NCI-H82 treated with DMSO at 0.1 percent for 48 hours (cell line): ENCODE data around the gene PLD1.

Experiments
- DNase-seq: peaks from one replicate; lab custom pipeline; 2025; ENCODE audit not compliant: unreplicated experiment; lab: John Stamatoyannopoulos, UW

Gene PLD1

DNA sequence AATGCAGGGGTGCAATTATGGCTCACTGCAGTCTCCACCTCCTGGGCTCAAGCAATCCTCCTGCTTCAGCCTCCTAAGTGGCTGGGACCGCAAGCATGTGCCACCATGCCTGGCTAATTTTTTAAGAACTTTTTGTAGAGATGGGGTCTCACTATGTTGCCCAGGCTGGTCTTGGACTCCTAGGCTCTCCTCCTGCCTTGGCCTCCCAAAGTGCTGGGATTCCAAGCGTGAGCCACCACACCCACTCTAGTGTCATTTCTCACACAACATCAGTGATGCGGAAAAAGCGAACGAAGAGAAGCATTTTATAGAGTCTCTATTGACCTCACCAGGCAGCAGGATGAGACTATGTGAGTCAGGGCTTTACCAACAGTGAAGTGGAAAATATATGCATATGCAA lies 137.7 kb downstream of the PLD1 start:
- DNase-seq, result no peak

DNA sequence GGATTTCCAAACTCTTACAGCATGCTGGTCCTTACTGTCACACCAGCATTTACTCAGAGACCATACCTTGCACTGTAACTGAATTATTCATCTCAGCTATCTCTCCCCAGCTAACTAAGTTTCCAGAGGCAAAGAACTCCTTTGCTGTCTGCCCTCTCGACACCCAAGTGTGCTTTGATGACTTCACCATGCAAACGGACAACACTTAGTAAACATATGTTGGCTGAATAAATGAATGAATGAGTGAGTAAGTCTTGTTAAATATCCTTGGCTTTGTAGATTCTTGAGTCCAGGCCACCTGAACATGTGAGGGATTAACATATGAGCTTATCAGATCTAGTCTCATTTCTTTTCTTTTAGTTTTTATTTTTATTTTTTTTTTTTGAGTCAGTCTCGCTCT lies 138.2 kb downstream of the PLD1 start:
- DNase-seq, result no peak

DNA sequence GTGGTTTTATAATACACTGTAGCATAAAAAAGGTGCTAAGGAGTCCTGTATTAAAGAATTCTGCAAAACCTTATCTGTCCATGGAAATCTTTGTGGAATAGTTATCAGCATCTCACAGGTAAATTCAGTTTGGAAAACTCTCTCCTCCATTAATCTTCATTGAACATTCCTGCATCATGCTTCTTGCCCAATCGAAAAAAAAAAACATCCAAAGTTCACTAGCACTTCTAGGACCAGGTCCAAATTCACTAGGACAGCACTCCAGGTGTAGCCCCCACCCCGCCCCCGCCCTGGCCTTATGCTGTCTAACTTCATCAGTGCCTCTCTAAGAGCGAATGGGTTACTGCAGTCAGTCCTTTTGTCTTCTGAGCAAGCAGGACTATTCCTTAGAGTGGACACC lies 138.6 kb downstream of the PLD1 start:
- no peak for DNase-seq

DNA sequence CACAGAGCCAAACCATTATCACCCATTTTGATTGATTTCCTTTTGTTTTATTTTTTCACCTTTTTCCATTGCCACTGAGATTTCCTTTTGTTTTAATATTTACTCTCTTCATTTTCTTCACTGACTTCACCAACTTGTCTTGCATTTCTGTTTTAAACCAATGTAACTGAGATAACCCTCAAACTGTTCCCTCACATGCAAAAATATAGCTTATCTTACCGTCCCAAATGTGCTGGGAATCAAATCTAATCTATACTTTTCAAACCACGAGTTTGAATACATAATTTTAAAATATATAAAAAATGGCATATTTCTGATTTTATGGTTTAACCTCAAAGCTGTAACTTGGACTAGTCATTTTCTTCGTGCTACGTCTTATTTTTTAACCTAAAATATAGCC lies 143.8 kb downstream of the PLD1 start:
- no peak for DNase-seq

DNA sequence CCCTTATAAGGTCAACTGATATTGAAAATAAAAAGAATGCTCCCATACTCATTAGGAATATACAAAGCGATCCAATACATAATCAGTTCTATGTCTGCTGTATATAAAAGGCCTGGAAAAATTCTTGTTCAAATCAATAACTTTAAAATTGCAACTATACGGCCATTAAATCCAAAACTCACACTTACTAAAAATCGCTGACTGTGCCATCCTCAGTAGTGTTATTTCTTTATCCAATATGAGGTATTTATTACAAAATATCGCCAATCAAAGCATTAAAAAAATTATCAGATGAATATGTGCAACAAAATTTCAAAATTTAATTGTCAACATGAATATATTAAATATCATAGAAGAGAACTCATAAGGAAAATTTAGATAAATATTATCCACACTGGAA lies 146.5 kb downstream of the PLD1 start:
- DNase-seq, result no peak

DNA sequence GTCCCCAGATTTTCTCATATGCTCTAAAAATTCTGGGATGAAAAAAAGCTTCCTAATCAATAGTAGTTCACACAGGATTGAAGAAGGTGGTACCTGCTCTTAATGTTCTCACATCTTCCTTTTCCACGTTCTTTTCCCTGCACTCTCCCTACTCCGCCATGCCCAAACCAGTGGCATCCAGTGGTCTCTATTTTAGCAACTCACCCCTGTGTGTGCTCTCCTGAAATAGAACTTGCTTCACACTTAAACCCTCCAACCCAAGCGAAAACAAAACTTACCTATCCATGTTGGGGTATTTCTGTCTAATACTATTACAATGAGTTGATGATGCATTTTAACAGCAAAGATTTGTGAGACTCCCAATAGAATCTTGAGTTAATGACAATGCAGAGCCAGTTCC lies 148.8 kb downstream of the PLD1 start:
- DNase-seq, result no peak

DNA sequence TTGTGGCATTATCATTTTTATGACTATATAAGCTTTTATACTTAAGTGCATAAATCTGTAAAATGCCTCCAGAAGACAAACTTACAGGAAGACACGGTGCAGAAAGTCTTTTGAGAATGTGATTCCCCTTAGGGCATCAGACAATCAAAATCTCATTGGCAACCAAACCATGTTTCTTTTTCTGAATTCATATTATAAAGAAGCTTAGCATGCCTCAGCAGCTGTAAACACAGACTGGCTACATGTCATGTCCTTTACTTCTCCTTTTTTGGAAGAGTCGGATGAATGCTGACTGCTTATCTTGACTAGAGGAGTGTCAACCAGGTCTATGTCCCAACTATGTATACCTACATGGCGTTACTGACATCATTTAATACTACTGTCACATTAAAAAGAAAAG lies 150.1 kb downstream of the PLD1 start:
- no peak for DNase-seq

DNA sequence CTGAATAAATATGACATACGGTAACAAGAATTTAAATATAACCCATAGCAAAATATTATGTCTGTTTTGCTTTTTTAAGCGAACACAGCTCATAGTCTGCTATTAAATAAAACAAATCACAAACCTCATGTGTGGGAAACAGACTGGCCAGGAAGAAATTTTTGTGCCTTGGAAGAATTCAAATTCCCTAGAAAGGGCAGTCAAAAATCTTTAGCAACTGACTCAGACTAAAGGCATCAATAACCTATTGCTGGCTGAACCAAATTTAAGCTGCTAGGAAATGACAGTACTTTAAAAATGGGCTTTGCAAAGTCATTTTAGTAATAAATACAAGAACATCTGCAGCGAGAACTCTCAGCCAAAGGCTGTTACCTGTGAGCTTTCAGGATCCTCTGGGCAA lies 151.4 kb downstream of the PLD1 start:
- no peak for DNase-seq

DNA sequence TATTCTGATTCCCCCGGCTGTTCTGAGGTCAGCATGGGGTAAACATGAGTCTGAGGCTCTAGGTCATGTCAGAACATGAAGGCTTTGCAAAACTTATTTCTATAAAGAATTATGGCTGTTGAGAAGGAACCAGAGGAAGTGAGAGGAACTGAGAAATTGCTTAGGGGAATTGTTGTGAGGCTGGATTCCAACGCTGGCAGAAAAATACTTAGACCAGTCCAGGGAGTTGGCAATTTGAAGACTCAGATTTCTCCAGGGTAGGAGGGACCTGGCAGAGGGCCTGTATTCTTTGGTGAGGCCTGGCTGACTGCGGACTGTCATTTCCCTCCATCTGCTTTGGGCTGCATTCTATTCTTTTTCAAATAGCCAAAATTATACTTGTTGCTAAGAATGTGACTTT lies 155.5 kb downstream of the PLD1 start:
- no peak for DNase-seq

DNA sequence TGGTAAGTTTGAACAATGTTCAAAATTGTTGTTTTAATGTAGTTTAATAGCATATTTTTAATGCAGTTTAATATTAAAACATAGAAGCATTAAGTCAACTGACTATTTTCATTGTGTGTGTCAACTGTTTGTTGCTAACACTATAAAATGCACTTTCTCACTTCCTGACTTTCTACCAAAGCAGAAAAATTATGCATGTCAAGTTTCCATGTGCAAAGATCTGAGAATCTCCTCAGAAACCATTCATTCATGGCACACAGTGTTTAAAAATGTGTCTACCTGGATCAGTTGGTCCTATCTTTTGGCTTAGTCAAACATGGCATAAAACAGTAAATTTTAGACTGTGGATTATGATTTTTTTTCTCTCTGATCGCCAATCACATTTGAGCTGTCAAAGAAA lies 156.0 kb downstream of the PLD1 start:
- DNase-seq, result no peak

DNA sequence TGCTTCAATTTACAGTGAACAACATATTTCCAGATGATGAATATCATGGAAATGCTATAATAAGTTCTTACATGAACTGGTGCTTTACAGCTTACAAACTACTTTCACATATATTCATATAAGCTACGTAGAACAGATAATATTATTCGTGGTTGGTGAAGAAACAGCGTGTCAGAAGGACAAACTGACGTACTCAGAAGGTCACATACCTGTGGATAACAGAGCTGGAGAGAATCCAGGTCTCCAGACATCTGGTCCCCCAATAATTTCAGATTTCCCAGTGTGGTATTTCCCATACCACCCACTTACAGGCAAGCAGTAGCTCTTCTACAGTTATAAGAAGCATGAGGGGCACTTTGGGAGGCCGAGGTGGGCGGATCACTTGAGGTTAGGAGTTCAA lies 156.6 kb downstream of the PLD1 start:
- no peak for DNase-seq

DNA sequence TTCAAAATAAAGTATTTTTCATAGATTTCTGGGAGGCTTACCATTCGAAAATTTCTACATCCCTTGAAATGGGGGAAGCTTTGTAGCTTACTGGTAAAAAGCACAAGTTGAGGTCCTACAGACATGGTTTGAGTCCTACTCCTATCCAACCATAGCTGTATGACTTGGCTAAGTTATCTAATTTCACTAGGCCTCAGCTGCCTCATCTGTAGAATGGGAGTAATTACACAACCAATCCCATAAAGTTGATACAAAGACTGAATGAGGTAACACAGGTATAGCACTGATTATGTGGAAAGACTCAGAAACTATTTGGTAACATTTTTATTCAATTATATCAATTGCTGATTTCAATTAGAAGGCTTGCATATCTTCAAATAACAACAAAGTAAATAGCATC lies 157.4 kb downstream of the PLD1 start:
- no peak for DNase-seq

DNA sequence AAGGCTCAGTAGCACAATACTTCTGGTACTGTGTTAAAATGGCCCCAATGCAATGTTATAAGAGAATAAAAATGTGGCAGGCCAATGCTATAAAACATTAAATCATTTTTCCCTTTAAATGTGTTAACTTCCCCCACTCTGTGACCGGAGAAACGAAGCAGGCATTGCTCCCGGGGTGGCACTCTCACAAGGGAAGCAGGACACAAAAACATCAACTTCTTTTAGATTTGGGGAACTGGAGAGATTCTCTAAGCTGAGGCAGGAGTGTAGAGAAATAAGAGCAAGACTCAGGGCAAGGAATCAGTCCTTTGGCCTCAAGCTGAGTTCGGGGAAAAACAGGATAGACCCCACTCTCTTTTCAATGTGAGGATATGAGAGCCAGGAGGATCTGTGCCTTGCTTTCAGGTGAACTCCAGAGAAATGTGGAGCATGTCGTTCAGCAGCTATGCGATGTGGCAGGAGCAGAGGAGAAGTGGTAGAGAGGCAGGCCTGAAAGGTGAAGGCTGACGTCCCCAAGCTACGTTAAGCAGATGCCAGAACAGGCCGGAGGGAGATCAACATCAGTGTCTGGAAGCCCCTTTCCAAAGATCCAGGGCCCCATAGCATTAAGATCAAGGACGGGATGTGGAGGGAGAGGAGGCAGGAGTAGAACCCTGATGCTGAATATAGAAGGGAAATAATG lies 160.2 kb downstream of the PLD1 start:
- DNase-seq, result no peak

DNA sequence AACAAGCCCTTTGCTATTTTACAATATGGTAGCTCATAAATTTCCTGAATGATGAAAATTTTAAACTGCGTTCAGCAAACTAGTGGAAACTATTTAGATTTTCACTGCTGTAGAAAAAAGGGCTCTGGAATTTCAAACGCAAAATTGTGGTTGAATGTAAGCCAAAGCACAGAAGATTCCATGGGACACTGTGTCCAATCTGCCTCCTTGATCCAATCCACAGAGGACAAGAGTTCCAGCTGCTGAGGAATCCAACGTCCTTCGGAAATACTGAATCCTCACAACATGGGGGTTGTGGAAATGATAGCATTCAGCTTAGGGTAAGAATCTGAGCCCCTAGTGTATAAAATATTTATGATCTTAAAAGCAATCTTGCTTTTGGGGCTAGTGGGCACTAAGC lies 161.0 kb downstream of the PLD1 start:
- no peak for DNase-seq

DNA sequence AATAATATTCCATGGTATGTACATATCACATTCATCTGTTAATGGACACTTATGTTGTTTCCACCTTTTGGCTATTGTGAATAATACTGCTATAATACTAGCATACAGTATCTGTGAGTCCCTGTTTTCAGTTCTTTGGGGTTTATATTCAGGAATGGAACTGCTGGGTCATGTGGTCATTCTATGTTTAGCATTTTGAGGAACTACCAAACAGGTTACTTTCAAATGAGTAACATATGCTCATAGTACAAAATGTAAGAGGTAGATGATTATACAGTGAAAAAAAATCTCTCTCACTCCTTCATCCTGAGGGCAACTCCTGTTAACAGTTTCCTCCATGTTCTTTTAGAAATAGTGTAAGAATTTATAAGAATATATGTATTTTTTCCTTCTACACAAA lies 162.2 kb downstream of the PLD1 start:
- no peak for DNase-seq

DNA sequence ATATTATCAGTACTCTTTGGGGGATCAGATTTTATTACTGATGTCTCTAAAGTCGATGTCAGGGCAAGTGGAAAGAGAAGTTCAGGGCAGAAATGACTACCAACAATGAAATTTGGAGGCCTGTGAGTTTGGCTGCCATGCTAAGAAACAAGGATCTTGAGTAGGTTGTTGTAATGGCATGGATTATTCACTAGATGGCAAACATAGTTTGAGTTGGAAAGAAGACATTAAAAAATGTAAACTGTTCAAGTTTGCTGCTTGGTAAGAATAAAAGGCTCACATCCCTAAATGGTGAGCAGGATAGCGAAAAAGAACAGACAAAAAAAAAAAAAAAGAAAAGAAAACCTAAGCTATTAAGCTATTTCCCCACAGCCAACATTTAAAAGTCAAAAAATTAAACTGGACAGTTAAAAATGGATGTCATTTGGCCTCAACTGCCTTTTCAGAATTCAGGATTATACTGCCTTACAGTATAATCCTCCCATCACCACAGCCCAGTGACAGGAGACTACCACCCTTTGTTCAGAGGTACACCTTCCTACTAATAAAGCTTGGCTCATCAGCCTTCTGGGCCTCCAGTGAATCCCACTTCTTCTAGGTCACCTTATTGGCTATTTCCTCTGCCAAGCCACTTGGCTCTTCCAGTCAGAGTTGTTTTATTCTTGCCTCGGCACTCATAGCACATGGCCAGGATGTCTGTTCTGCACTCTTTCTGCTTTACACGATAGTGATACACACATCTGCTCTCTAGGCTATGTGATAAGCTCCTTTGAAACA lies 163.7 kb downstream of the PLD1 start:
- peak; percentile 11 for DNase-seq

DNA sequence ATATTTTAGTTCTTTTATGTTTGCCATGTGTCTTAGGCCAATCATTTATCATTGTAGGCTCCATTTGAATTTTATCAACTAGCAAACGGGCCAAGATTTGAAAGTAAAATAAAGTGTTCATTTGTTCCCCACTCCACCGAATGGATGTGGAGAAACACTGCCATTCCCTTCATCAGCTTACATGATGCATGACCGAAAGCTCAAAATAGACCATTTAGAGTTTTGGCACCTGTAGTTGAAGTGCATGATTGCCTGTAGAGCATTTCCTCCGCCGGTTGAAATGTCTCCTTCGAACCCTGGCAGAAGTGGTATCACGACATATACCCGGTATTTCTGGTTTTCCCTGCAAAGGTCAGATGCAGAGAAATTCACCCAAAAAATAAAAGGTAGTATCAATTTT lies 165.6 kb downstream of the PLD1 start:
- no peak for DNase-seq

DNA sequence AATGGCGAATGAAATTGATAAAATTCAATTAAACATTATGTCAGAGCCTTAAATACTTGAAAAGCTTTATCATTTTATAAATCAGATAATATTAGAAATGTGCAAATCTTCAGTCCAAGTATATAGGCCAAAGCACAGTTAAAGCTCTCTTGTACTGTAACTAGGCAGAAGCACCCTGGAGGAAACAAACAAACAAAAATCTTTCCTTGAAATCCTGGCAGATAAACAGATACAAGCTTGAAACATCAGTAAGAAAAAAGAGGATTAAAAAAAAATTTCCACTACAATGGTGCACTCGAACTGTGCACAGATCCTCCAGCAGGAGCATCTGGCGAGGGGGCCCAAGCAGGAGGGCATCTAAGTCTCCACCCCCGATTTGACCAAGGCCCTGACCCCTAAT lies 166.6 kb downstream of the PLD1 start:
- DNase-seq, result peak; percentile 38

DNA sequence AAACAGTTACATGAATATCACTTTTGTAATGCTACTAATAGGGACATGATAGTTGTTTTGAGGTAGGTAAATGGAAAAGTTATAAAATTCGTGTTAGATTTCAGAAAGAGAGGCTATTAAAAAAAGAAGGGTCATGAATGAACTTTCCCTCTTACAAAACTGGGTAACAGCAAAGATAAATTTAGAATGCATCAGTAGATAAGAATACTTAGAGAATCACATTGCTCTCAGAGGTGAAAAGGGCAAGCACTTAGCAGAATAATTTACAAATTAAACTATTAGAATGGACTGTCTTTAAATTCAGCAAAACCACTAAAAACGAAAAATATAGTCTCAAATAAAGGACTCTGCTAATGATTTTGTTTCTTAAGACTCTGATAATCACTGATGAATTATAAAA lies 167.2 kb downstream of the PLD1 start:
- no peak for DNase-seq

DNA sequence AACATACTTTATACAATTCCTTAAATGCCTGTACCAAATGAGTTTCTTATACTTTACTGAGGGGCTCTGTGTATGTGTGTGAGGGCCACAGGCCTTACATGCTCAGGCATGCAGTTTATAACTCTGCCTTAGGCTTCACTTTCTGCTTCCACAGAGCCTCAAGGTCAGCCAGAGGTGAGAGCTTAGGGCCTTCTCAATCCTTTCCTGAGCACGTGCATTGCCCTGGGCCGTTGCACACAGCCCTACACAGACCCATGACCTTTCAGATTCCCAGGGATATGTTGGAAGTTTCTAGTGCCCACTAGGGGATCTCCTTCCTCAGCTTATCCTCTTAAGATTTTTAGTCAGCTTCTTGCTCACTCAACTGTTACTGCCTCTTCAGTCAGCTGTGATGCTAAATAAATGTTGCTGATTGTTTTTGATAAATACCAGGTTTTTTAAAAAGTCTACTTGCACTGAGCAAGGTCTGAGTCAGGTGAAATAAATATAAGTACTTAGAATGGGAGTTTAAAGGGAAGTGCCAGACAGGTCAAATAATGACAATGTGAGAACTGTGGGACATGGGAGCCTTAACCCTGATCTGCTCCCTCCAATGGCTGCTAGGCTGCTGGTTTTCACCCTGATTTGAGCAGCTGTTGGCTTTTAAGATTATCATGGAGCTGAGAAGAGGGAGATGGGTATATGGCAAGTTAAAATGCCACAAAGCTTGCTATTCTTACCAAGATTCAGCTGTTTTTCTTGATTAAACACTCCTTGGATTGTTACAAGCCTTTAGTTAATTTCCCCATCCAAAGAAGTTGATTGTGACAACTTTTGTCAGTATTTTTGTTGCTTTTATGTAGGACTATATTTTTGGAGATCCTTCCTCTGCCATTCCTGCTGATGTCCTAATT lies 169.5 kb downstream of the PLD1 start:
- peak; percentile 47 for DNase-seq

DNA sequence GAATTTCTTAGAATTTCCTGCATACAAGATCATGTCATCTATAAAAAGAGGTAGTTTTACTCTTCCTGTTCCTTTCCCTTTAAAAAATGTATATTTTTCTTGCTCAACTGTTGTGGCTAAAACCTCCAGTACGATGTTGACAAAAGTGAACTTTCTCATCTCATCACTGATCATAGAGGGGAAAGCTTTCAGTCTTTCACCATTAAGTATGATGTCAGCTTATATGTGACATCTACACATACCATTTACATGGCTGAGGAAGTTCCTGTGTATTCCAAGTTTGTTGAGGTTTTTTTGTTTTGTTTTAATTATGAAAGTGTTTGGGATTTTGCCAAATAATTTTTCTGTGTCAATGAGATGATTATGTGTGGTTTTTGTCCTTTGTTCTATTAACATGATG lies 173.6 kb downstream of the PLD1 start:
- DNase-seq, result no peak

DNA sequence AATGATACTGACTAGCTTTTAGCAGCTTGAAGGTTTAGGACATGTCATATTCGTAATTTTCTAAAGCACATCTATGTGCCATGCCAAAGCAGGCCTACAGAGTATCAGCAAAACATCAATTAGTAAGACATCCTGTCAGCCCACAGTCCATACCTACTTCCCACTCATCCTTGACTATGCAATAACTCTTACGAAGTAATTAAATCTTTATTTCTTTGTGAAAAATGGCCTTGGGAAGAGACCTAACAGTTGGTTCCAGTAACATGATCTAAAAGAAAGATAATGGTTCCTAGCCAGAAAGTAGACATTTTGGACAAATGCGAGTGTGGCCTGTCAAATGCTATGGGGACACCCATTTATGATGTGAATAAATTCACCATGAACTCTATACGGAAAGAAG lies 177.5 kb downstream of the PLD1 start:
- DNase-seq, result no peak
